ENCODE results near the gene LDLRAD3.
"Not testable (repeated sequence)": the region's sequence is repeated elsewhere in the genome, so short reads cannot be mapped to it uniquely, and the experiment has no call there.

The LDLRAD3 gene

DNA sequence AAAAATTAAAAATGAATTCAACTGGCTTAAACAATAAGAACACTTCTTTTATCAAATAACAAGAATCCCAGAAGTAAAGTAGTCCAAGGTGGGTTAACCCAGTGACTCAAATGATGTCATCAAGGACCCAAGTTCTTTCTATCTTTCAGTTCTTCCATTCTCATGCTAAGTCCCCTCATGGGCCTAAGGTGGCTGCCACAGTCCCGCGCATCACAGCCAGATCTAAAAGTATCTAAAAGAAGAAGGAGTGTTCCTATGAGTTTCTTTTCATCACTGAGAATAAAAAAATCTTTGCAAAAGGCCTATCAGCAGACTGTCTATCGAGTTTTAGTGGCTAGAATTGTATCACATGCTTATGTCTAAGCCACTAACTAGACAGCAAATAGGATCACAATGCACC lies 37.2 kb upstream of the LDLRAD3 start:
- Mint-ChIP-seq H3K9me3 (peaks cover 20% of the 10 kb centered on the region), H3K27me3 (ENCODE audit: low read depth) (no peaks in the 10 kb centered on the region), H3K4me3 (no peak overlapping the region), H3K27ac (no peak overlapping the region), H3K36me3 (ENCODE audit: low read depth) (peaks cover 5% of the 10 kb centered on the region), H3K4me1 (peaks cover 30% of the 10 kb centered on the region)
- TF ChIP-seq, protein P1, sequence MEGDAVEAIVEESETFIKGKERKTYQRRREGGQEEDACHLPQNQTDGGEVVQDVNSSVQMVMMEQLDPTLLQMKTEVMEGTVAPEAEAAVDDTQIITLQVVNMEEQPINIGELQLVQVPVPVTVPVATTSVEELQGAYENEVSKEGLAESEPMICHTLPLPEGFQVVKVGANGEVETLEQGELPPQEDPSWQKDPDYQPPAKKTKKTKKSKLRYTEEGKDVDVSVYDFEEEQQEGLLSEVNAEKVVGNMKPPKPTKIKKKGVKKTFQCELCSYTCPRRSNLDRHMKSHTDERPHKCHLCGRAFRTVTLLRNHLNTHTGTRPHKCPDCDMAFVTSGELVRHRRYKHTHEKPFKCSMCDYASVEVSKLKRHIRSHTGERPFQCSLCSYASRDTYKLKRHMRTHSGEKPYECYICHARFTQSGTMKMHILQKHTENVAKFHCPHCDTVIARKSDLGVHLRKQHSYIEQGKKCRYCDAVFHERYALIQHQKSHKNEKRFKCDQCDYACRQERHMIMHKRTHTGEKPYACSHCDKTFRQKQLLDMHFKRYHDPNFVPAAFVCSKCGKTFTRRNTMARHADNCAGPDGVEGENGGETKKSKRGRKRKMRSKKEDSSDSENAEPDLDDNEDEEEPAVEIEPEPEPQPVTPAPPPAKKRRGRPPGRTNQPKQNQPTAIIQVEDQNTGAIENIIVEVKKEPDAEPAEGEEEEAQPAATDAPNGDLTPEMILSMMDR (IDR thresholded peaks at IDR 0.05; ENCODE audit: unreplicated experiment in 3 of 3): no peak

GRCh38 chr11:35907648-35908431 lies 36.0 kb upstream of the LDLRAD3 start:
- Mint-ChIP-seq H3K27me3 (ENCODE audit: low read depth) (no peaks in the 10 kb centered on the region), H3K9me3 (peaks cover 10% of the 10 kb centered on the region)

DNA sequence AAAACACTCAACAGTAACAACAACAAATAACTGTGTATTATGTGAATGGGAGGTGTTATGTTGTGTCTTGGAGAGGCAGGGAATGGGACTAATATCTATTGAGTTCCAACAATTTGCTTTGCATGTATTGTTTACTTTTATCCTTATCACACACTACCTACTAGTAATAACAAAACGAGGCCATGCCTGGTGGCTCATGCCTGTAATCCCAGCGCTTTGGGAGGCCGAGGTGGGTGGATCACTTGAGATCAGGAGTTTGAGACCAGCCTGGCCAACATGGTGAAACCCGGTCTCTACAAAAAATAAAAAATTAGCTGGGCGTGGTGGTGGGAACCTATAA lies 35.5 kb upstream of the LDLRAD3 start:
- not testable (repeated sequence) for H3K9me3 Mint-ChIP-seq

More at GRCh38 chr11:35907648-35908431, 36.0 kb upstream of the LDLRAD3 start:
- Mint-ChIP-seq H3K36me3 (ENCODE audit: low read depth) (no peaks in the 10 kb centered on the region), H3K4me1 (peaks cover 36% of the 10 kb centered on the region), H3K4me3 (no peak overlapping the region), H3K27ac (no peak overlapping the region)
- TF ChIP-seq, protein P1 (IDR thresholded peaks at IDR 0.05; ENCODE audit: unreplicated experiment in 3 of 3): no peak

DNA sequence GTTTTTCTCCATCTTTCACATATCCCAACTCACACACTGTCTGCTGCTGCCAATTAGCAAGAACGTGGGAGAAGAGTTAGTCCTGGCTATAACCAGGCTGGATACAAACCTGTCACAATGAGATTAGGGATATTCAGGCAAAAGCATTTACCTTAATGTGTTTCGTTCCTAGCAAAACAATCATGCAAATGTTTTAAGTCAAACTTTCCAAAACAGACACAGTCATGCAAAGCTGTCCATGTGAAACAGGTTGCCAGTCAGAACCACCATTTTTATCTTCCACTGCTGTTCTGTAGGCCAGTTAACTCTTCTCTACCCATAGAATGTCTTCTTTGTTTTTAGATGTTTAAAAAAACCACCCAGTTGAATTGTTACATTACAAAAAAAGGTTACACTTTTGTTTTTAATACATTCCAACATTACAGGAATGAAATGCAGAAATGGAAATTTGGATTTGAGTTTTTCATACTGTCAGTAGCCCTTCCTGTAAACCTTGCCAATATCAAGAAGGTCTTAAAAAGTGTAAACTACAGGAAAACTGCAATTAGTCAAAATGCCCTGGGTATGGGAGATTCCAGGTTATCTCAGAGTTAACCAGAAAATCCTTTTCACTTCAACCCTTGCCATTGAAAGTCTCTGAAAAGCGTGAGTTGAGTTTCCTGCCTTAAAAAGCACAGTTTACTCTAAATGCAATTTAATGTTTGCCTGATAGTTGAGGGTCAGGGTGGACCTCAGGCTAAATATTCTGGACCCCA lies 34.2 kb upstream of the LDLRAD3 start:
- peaks cover 4% of the 10 kb centered on the region for H3K9me3 Mint-ChIP-seq
- no peak overlapping the region for H3K4me3 Mint-ChIP-seq
- peaks cover 4% of the 10 kb centered on the region for H3K27me3 Mint-ChIP-seq (ENCODE audit: low read depth)
- H3K36me3 Mint-ChIP-seq (ENCODE audit: low read depth): no peaks in the 10 kb centered on the region
- peaks cover 39% of the 10 kb centered on the region for H3K4me1 Mint-ChIP-seq
- no peak overlapping the region for H3K27ac Mint-ChIP-seq
- TF ChIP-seq, protein P1 (IDR thresholded peaks at IDR 0.05; ENCODE audit: unreplicated experiment in 3 of 3): no peak

More for the DNA sequence above, 35.5 kb upstream of the LDLRAD3 start:
- H3K4me3 Mint-ChIP-seq; H3K36me3 Mint-ChIP-seq (ENCODE audit: low read depth); H3K27ac Mint-ChIP-seq; H3K27me3 Mint-ChIP-seq (ENCODE audit: low read depth): not testable (repeated sequence)
- peaks cover 39% of the 10 kb centered on the region for H3K4me1 Mint-ChIP-seq

- TF ChIP-seq, protein P1 (IDR thresholded peaks at IDR 0.05; ENCODE audit: unreplicated experiment in 3 of 3): no peak
- peaks cover 1% of the 10 kb centered on the region for H3K9me3 Mint-ChIP-seq
- H3K4me1 Mint-ChIP-seq: peaks cover 28% of the 10 kb centered on the region
- no peak overlapping the region for H3K4me3 Mint-ChIP-seq
- no peak overlapping the region for H3K27ac Mint-ChIP-seq
- H3K36me3 Mint-ChIP-seq (ENCODE audit: low read depth): no peaks in the 10 kb centered on the region
- H3K27me3 Mint-ChIP-seq (ENCODE audit: low read depth): peaks cover 4% of the 10 kb centered on the region
Observed at GRCh38 chr11:35911013-35911412, 32.8 kb upstream of the LDLRAD3 start.

DNA sequence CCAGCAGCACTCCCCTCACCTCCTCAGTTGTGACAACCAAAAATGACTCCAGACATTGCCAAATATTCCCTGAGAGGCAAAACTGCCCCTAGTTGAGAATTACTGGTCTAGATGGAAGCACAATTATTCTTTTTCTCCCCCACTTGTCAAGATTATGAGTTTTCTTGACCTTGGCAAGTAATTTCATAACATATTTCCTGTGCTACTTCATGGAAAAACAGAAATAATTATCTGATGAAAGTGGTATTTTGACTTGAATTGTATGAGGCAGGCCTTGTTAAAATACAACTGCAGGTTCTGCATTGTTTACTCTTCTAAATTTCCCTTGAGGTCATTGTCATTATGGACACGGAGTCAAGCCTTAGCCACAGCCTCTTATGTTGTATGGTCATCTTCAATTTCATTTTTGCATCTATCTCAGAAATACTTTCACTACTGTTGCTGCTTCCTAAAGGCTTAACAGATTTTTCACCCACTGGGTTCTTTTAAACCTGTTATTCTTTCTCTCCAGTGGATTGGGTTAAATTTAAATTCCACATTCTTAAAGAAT lies 32.2 kb upstream of the LDLRAD3 start:
- no peak overlapping the region for H3K27ac Mint-ChIP-seq
- H3K4me1 Mint-ChIP-seq: peaks cover 25% of the 10 kb centered on the region
- no peak overlapping the region for H3K4me3 Mint-ChIP-seq
- TF ChIP-seq, protein P1 (IDR thresholded peaks at IDR 0.05; ENCODE audit: unreplicated experiment in 3 of 3): no peak
- no peaks in the 10 kb centered on the region for H3K9me3 Mint-ChIP-seq
- peaks cover 4% of the 10 kb centered on the region for H3K27me3 Mint-ChIP-seq (ENCODE audit: low read depth)
- H3K36me3 Mint-ChIP-seq (ENCODE audit: low read depth): no peaks in the 10 kb centered on the region

GRCh38 chr11:35912436-35912835 lies 31.4 kb upstream of the LDLRAD3 start:
- peaks cover 25% of the 10 kb centered on the region for H3K4me1 Mint-ChIP-seq
- not testable (repeated sequence) for H3K9me3 Mint-ChIP-seq; H3K27me3 Mint-ChIP-seq (ENCODE audit: low read depth); H3K36me3 Mint-ChIP-seq (ENCODE audit: low read depth); H3K27ac Mint-ChIP-seq; H3K4me3 Mint-ChIP-seq

Data from nephron (organoid).